HUES64 (cell line): ENCODE results near the gene XRCC3.

ENCODE experiments used
- H3K27ac ChIP-seq: 2 replicates; pipeline ENCODE4 v1.7.0; 2013; ENCODE audit warnings: low read depth, low read length, inconsistent platforms
- H3K27me3 ChIP-seq: 2 replicates; pipeline ENCODE4 v1.6.1; 2013; ENCODE audit warnings: mild to moderate bottlenecking, low read length; ENCODE audit not compliant: insufficient read depth
- H3K36me3 ChIP-seq: 2 replicates; pipeline ENCODE4 v1.6.1; 2013; ENCODE audit warnings: mild to moderate bottlenecking, low read length; ENCODE audit not compliant: insufficient read depth
- H3K4me1 ChIP-seq: 2 replicates; pipeline ENCODE4 v1.6.1; 2013; ENCODE audit warnings: mild to moderate bottlenecking, low read length, moderate library complexity; ENCODE audit not compliant: insufficient read depth
- H3K4me3 ChIP-seq: 2 replicates; pipeline ENCODE4 v1.5.1; 2013; ENCODE audit warnings: mild to moderate bottlenecking, low read length, moderate library complexity
- H3K9ac ChIP-seq: 2 replicates; pipeline ENCODE4 v1.6.1; 2013; ENCODE audit warnings: mild to moderate bottlenecking, low read depth, low read length
- H3K9me3 ChIP-seq: 2 replicates; pipeline ENCODE4 v1.6.1; 2013; ENCODE audit warnings: low read depth, low read length; ENCODE audit not compliant: insufficient read depth
- WGBS: fragments of 150-250, 120-280 bp; methylation state at CpG from one replicate; pipeline ENCODE4 v1.1.7; 2013; ENCODE audit warnings: missing lambda C conversion rate; 5-methylcytosine and 5-hydroxymethylcytosine counted together

The XRCC3 gene

GRCh38 chr14:103687712-103688111 lies 27.5 kb downstream of the XRCC3 start:
- no peak overlapping the region for H3K4me3 ChIP-seq
- no peaks in the 10 kb centered on the region for H3K4me1 ChIP-seq
- WGBS: 97% methylated on average over 4 of the region's 4 CpGs
- H3K27ac ChIP-seq: no peak overlapping the region
- H3K9ac ChIP-seq: no peak overlapping the region
- no peaks in the 10 kb centered on the region for H3K27me3 ChIP-seq
- H3K9me3 ChIP-seq: no peaks in the 10 kb centered on the region
- peaks cover 84% of the 10 kb centered on the region for H3K36me3 ChIP-seq

- H3K9me3 ChIP-seq: no peaks in the 10 kb centered on the region
- H3K27me3 ChIP-seq: no peaks in the 10 kb centered on the region
- 94% methylated on average over 19 of the region's 19 CpGs for WGBS
- H3K4me3 ChIP-seq: no peak overlapping the region
- peaks cover 83% of the 10 kb centered on the region for H3K36me3 ChIP-seq
- H3K9ac ChIP-seq: no peak overlapping the region
- H3K27ac ChIP-seq: no peak overlapping the region
- no peaks in the 10 kb centered on the region for H3K4me1 ChIP-seq
Observed at GRCh38 chr14:103686831-103687485, 28.3 kb downstream of the XRCC3 start.

GRCh38 chr14:103685276-103686211 lies 29.7 kb downstream of the XRCC3 start:
- no peak overlapping the region for H3K9ac ChIP-seq
- H3K27me3 ChIP-seq: no peaks in the 10 kb centered on the region
- WGBS: 95% methylated on average over 22 of the region's 23 CpGs
- no peaks in the 10 kb centered on the region for H3K4me1 ChIP-seq
- no peak overlapping the region for H3K4me3 ChIP-seq
- peaks cover 89% of the 10 kb centered on the region for H3K36me3 ChIP-seq
- H3K27ac ChIP-seq: no peak overlapping the region
- no peaks in the 10 kb centered on the region for H3K9me3 ChIP-seq

- Histone ChIP-seq H3K9ac (no peak overlapping the region), H3K9me3 (no peaks in the 10 kb centered on the region), H3K4me3 (no peak overlapping the region), H3K27me3 (no peaks in the 10 kb centered on the region), H3K27ac (no peak overlapping the region), H3K36me3 (peaks cover 90% of the 10 kb centered on the region), H3K4me1 (no peaks in the 10 kb centered on the region)
- WGBS: 96% methylated on average over 15 of the region's 15 CpGs
Observed at GRCh38 chr14:103684871-103685270, 30.4 kb downstream of the XRCC3 start.

- Histone ChIP-seq H3K9me3 (no peaks in the 10 kb centered on the region), H3K9ac (no peak overlapping the region), H3K27me3 (no peaks in the 10 kb centered on the region), H3K27ac (no peak overlapping the region), H3K4me3 (no peak overlapping the region), H3K4me1 (no peaks in the 10 kb centered on the region), H3K36me3 (peaks cover 92% of the 10 kb centered on the region)
- WGBS: 94% methylated on average over 6 of the region's 6 CpGs
Observed at GRCh38 chr14:103684471-103684870, 30.8 kb downstream of the XRCC3 start.

GRCh38 chr14:103683139-103683538 lies 32.1 kb downstream of the XRCC3 start:
- H3K9ac ChIP-seq: no peak overlapping the region

GRCh38 chr14:103680491-103681231 lies 34.6 kb downstream of the XRCC3 start:
- Histone ChIP-seq H3K9me3 (no peaks in the 10 kb centered on the region), H3K9ac (no peak overlapping the region), H3K27ac (no peak overlapping the region), H3K36me3 (peaks cover 95% of the 10 kb centered on the region), H3K4me1 (no peaks in the 10 kb centered on the region), H3K27me3 (no peaks in the 10 kb centered on the region), H3K4me3 (no peak overlapping the region)
- 95% methylated on average over 17 of the region's 17 CpGs for WGBS

More at GRCh38 chr14:103683139-103683538, 32.1 kb downstream of the XRCC3 start:
- no peaks in the 10 kb centered on the region for H3K27me3 ChIP-seq
- no peaks in the 10 kb centered on the region for H3K9me3 ChIP-seq
- H3K27ac ChIP-seq: no peak overlapping the region
- H3K4me3 ChIP-seq: no peak overlapping the region
- H3K36me3 ChIP-seq: peaks cover 94% of the 10 kb centered on the region
- 87% methylated on average over 15 of the region's 15 CpGs for WGBS
- H3K4me1 ChIP-seq: no peaks in the 10 kb centered on the region

- H3K27me3 ChIP-seq: no peaks in the 10 kb centered on the region
- no peaks in the 10 kb centered on the region for H3K9me3 ChIP-seq
- no peaks in the 10 kb centered on the region for H3K4me1 ChIP-seq
- H3K4me3 ChIP-seq: no peak overlapping the region
- no peak overlapping the region for H3K27ac ChIP-seq
- H3K36me3 ChIP-seq: peaks cover 95% of the 10 kb centered on the region
- 80% methylated on average over 13 of the region's 13 CpGs for WGBS
- no peak overlapping the region for H3K9ac ChIP-seq
Observed at GRCh38 chr14:103679351-103679750, 35.9 kb downstream of the XRCC3 start.

GRCh38 chr14:103676881-103677675 lies 38.2 kb downstream of the XRCC3 start:
- H3K4me1 ChIP-seq: no peaks in the 10 kb centered on the region
- H3K27ac ChIP-seq: no peak overlapping the region
- H3K36me3 ChIP-seq: peaks cover 97% of the 10 kb centered on the region
- H3K4me3 ChIP-seq: no peak overlapping the region
- 95% methylated on average over 16 of the region's 16 CpGs for WGBS
- no peaks in the 10 kb centered on the region for H3K27me3 ChIP-seq
- H3K9ac ChIP-seq: no peak overlapping the region
- H3K9me3 ChIP-seq: no peaks in the 10 kb centered on the region

- no peak overlapping the region for H3K27ac ChIP-seq
- peaks cover 99% of the 10 kb centered on the region for H3K36me3 ChIP-seq
- no peak overlapping the region for H3K9ac ChIP-seq
- no peaks in the 10 kb centered on the region for H3K9me3 ChIP-seq
- no peaks in the 10 kb centered on the region for H3K27me3 ChIP-seq
- H3K4me1 ChIP-seq: no peaks in the 10 kb centered on the region
- WGBS: 95% methylated on average over 8 of the region's 8 CpGs
- H3K4me3 ChIP-seq: no peak overlapping the region
Observed at GRCh38 chr14:103675957-103676356, 39.3 kb downstream of the XRCC3 start.
